Skin of body (tissue), 2 donors: ENCODE measurements around the gene NFATC4. TPM values are rescaled to one million over a fixed set of nuclear protein-coding genes. Genes with fewer than 3 reads are reported as not detected.
"Not testable (repeated sequence)": the region's sequence is repeated elsewhere in the genome, so short reads cannot be mapped to it uniquely, and the experiment has no call there.

Experiments
- DNase-seq: peaks from one replicate; lab custom pipeline; 2025; lab: John Stamatoyannopoulos, UW
- total RNA-seq: library from RNA; depleted of rRNA; stranded (reverse); fragments of >200 nt; gene quantifications from one replicate; pipeline ENCODE4 v1.2.3, GENCODE V29; 2014

Gene NFATC4
- total RNA-seq, 1 donor from 2014 or later = 33.7 TPM

GRCh38 chr14:24366721-24367513, 1.1 kb upstream of the NFATC4 start:
- DNase-seq = peak; percentile 92

- no peak for DNase-seq
These were observed 203 bp downstream of the NFATC4 start for GRCh38 chr14:24368212-24368561.

- peak; percentile 87 for DNase-seq
These were observed 723 bp downstream of the NFATC4 start for GRCh38 chr14:24368562-24369252.

- DNase-seq = no peak
These were observed 1.5 kb downstream of the NFATC4 start for GRCh38 chr14:24369463-24369862.

GRCh38 chr14:24369907-24370687, 2.1 kb downstream of the NFATC4 start:
- DNase-seq = no peak

GRCh38 chr14:24370748-24371147, 2.8 kb downstream of the NFATC4 start:
- no peak for DNase-seq

- DNase-seq = not testable (repeated sequence)
These were observed 3.6 kb downstream of the NFATC4 start for GRCh38 chr14:24371605-24372004.

- peak; percentile 37 for DNase-seq
These were observed 4.9 kb downstream of the NFATC4 start for GRCh38 chr14:24372701-24373416.

GRCh38 chr14:24376448-24377070, 8.6 kb downstream of the NFATC4 start:
- no peak for DNase-seq

GRCh38 chr14:24377126-24377525, 9.1 kb downstream of the NFATC4 start:
- DNase-seq = no peak

- no peak for DNase-seq
These were observed 9.7 kb downstream of the NFATC4 start for GRCh38 chr14:24377657-24378056.

GRCh38 chr14:24378327-24378726, 10.3 kb downstream of the NFATC4 start:
- no peak for DNase-seq

- no peak for DNase-seq
These were observed 11.3 kb downstream of the NFATC4 start for GRCh38 chr14:24378981-24379906.

- DNase-seq = no peak
These were observed 12.1 kb downstream of the NFATC4 start for GRCh38 chr14:24379907-24380730.

- no peak for DNase-seq
These were observed 13.5 kb downstream of the NFATC4 start for GRCh38 chr14:24381363-24382063.

GRCh38 chr14:24382064-24382371, 14.0 kb downstream of the NFATC4 start:
- no peak for DNase-seq

- DNase-seq = no peak
These were observed 16.2 kb downstream of the NFATC4 start for GRCh38 chr14:24384169-24384568.

- no peak for DNase-seq
These were observed 17.5 kb downstream of the NFATC4 start for GRCh38 chr14:24385524-24385923.

- no peak for DNase-seq
These were observed 19.0 kb downstream of the NFATC4 start for GRCh38 chr14:24387009-24387345.
